GM21515 (cell line): ENCODE measurements around the gene GPR84.
A peak's percentile ranks its signal among the peaks of the same experiment; 100 is the strongest.

Experiments used
- ATAC-seq: cut with Tn5 transposase; IDR thresholded peaks from one replicate; pipeline ENCODE4 v1.9.1; 2021; ENCODE audit not compliant: unreplicated experiment

GPR84 gene

GRCh38 chr12:54392485-54393206 is 28.4 kb upstream of the GPR84 start:
- no peak for ATAC-seq

GRCh38 chr12:54390668-54391551 is 26.6 kb upstream of the GPR84 start:
- no peak for ATAC-seq

GRCh38 chr12:54390176-54390667 is 25.9 kb upstream of the GPR84 start:
- ATAC-seq, result no peak

GRCh38 chr12:54389607-54390175 is 25.4 kb upstream of the GPR84 start:
- ATAC-seq, result no peak

GRCh38 chr12:54389134-54389508 is 24.8 kb upstream of the GPR84 start:
- no peak for ATAC-seq

GRCh38 chr12:54388237-54389133 is 24.2 kb upstream of the GPR84 start:
- ATAC-seq, result no peak

- ATAC-seq, result no peak
Measured at GRCh38 chr12:54387114-54387467, 22.8 kb upstream of the GPR84 start.

- ATAC-seq, result no peak
Measured at GRCh38 chr12:54386403-54387113, 22.3 kb upstream of the GPR84 start.

- no peak for ATAC-seq
Measured at GRCh38 chr12:54385251-54385914, 21.1 kb upstream of the GPR84 start.

GRCh38 chr12:54384591-54385041 is 20.3 kb upstream of the GPR84 start, which contains the start of gene ZNF385A:
ZNF385A (minus strand) TSS chr12:54384733; CDS start chr12:54384514, 219 bp downstream.
- ATAC-seq, result no peak

- no peak for ATAC-seq
Measured at GRCh38 chr12:54383041-54383609, 18.8 kb upstream of the GPR84 start.

GRCh38 chr12:54381136-54381535 is 16.9 kb upstream of the GPR84 start:
- no peak for ATAC-seq

- peak; percentile 79 for ATAC-seq
Measured at GRCh38 chr12:54379398-54380201, 15.3 kb upstream of the GPR84 start.

- ATAC-seq, result no peak
Measured at GRCh38 chr12:54378796-54379397, 14.6 kb upstream of the GPR84 start.

- ATAC-seq, result no peak
Measured at GRCh38 chr12:54377797-54378515, 13.7 kb upstream of the GPR84 start.

GRCh38 chr12:54377007-54377406 is 12.7 kb upstream of the GPR84 start:
- ATAC-seq, result no peak

- no peak for ATAC-seq
Measured at GRCh38 chr12:54376596-54376995, 12.3 kb upstream of the GPR84 start.
